H1 (cell line): ENCODE results near the gene SLC6A7. TPM values are rescaled to one million over a fixed set of nuclear protein-coding genes. Genes with fewer than 3 reads are reported as not detected.

ENCODE experiments used
- CTCF ChIA-PET: fragments of 300-600 bp; sonication (Branson Sonifier 250); formaldehyde crosslinking; loops from one replicate; lab custom pipeline; 2021; ENCODE audit not compliant: partially characterized antibody; lab: Charles Lee
- POLR2A ChIA-PET: fragments of 300-600 bp; sonication (Branson Sonifier 250); formaldehyde crosslinking; loops from one replicate; lab custom pipeline; 2021; ENCODE audit warnings: inconsistent platforms; ENCODE audit not compliant: partially characterized antibody; lab: Charles Lee
- DNase-seq, 2 experiments: peaks; one replicate each; pipeline versions ENCODE4 v3.0.0 to v3.0.0-alpha.2; 2010 to 2022; ENCODE audit warnings: low spot score in 2 of 2, low read depth in 1 of 2, mixed read lengths in 1 of 2
- FAIRE-seq: peaks from 2 replicates; lab custom pipeline; 2011; peaks lifted over from hg19 to GRCh38; lab: Jason Lieb, UNC
- H2AFZ ChIP-seq: 2 replicates; pipeline ENCODE4 v1.8.1; 2012; ENCODE audit warnings: low read length, inconsistent platforms
- H2AK5ac ChIP-seq: 2 replicates; pipeline ENCODE4 v1.6.1; 2013; ENCODE audit warnings: low read depth, low read length
- H2BK120ac ChIP-seq: replicated peaks from 2 replicates; pipeline ENCODE3; 2013; ENCODE audit warnings: low read depth, low read length, inconsistent platforms
- H2BK12ac ChIP-seq: 2 replicates; pipeline ENCODE4 v1.6.1; 2013; ENCODE audit warnings: low read depth, low read length
- H2BK15ac ChIP-seq: 2 replicates; pipeline ENCODE4 v1.6.1; 2013; ENCODE audit warnings: low read length
- H2BK20ac ChIP-seq: 2 replicates; pipeline ENCODE4 v1.6.1; 2013; ENCODE audit warnings: low read length
- H2BK5ac ChIP-seq: 2 replicates; pipeline ENCODE4 v1.6.1; 2013; ENCODE audit warnings: low read depth, low read length
- H3K14ac ChIP-seq: 2 replicates; pipeline ENCODE4 v1.6.1; 2013; ENCODE audit warnings: inconsistent platforms; ENCODE audit not compliant: insufficient read length
- H3K18ac ChIP-seq: 2 replicates; pipeline ENCODE4 v1.6.1; 2013; ENCODE audit warnings: low read length; ENCODE audit errors: extremely low read depth
- H3K23ac ChIP-seq: 2 replicates; pipeline ENCODE4 v1.6.1; 2013; ENCODE audit warnings: inconsistent platforms; ENCODE audit not compliant: insufficient read length
- H3K23me2 ChIP-seq: 2 replicates; pipeline ENCODE4 v1.6.1; 2013; ENCODE audit warnings: low read depth, low read length
- H3K27ac ChIP-seq: 2 replicates; pipeline ENCODE4 v1.6.1; 2011; ENCODE audit warnings: low read depth, low read length, inconsistent platforms
- H3K27me3 ChIP-seq, 4 experiments: replicated peaks in 1 of 4; 1 replicate in 1 of 4; 2 replicates in 3 of 4; pipeline versions ENCODE4 v1.6.1 to v1.8.1; 2011 to 2013; ENCODE audit warnings: low read length in 3 of 4, mild to moderate bottlenecking in 3 of 4, inconsistent platforms in 2 of 4, mixed read lengths in 2 of 4, moderate library complexity in 1 of 4; ENCODE audit not compliant: control insufficient read depth in 3 of 4, insufficient read depth in 3 of 4; ENCODE audit errors: extremely low read depth in 1 of 4
- H3K36me3 ChIP-seq, 4 experiments: 2 replicates each; pipeline versions ENCODE4 v1.6.1 to v1.8.1; 2011 to 2013; ENCODE audit warnings: mild to moderate bottlenecking in 4 of 4, low read length in 3 of 4, moderate library complexity in 2 of 4, control low read depth in 1 of 4, inconsistent platforms in 1 of 4; ENCODE audit not compliant: insufficient read depth in 4 of 4, control insufficient read depth in 2 of 4
- H3K4ac ChIP-seq: replicated peaks from 2 replicates; pipeline ENCODE3; 2013; ENCODE audit warnings: low read length, low read depth, mixed read lengths, inconsistent platforms; ENCODE audit not compliant: insufficient read length
- H3K4me1 ChIP-seq, 4 experiments: replicated peaks in 1 of 4; 1 replicate in 1 of 4; 2 replicates in 3 of 4; pipeline versions ENCODE4 v1.6.1 to v1.8.1; 2011 to 2013; ENCODE audit warnings: low read length in 3 of 4, inconsistent platforms in 2 of 4, mixed read lengths in 1 of 4; ENCODE audit not compliant: insufficient read depth in 4 of 4, control insufficient read depth in 3 of 4
- H3K4me2 ChIP-seq, 2 experiments: 2 replicates each; pipeline versions ENCODE4 v1.6.1 to v1.8.1; 2011 to 2013; ENCODE audit warnings: low read depth in 2 of 2, low read length in 2 of 2, control low read depth in 1 of 2, inconsistent platforms in 1 of 2, mild to moderate bottlenecking in 1 of 2; ENCODE audit not compliant: insufficient read depth in 1 of 2
- H3K4me3 ChIP-seq, 4 experiments: fragments of 200-600, 300-600 bp in 1 of 4; sonication (generic), shearing (Covaris generic), sonication (Bioruptor Twin) in 1 of 4; 2 replicates each; pipeline versions ENCODE4 v1.5.1 to v1.8.1; 2011 to 2016; ENCODE audit warnings: low read length in 4 of 4, low read depth in 3 of 4, control low read depth in 2 of 4, inconsistent platforms in 2 of 4, mild to moderate bottlenecking in 2 of 4, mixed read lengths in 1 of 4, moderate library complexity in 1 of 4; ENCODE audit not compliant: insufficient read depth in 2 of 4; ENCODE audit errors: extremely low read depth in 1 of 4
- H3K56ac ChIP-seq: replicated peaks from 2 replicates; pipeline ENCODE3; 2013; ENCODE audit warnings: low read depth, mild to moderate bottlenecking, mixed read lengths, low read length, inconsistent platforms; ENCODE audit not compliant: insufficient read length
- H3K79me1 ChIP-seq: 2 replicates; pipeline ENCODE4 v1.6.1; 2013; ENCODE audit warnings: low read depth, low read length, control low read depth
- H3K79me2 ChIP-seq, 2 experiments: 2 replicates each; pipeline versions ENCODE4 v1.6.1 to v1.8.1; 2012 to 2013; ENCODE audit warnings: low read length in 2 of 2, mild to moderate bottlenecking in 2 of 2, inconsistent platforms in 1 of 2; ENCODE audit not compliant: insufficient read depth in 2 of 2, control insufficient read depth in 1 of 2
- H3K9ac ChIP-seq, 4 experiments: replicated peaks in 1 of 4; 1 replicate in 1 of 4; 2 replicates in 3 of 4; pipeline versions ENCODE4 v1.6.1 to v1.8.1; 2011 to 2013; ENCODE audit warnings: low read depth in 3 of 4, low read length in 3 of 4, control low read depth in 2 of 4, mild to moderate bottlenecking in 2 of 4, moderate library complexity in 2 of 4, inconsistent platforms in 1 of 4; ENCODE audit errors: extremely low read depth in 1 of 4
- H3K9me3 ChIP-seq, 2 experiments: 2 replicates each; pipeline versions ENCODE4 v1.6.1 to v1.8.1; 2012 to 2013; ENCODE audit warnings: mild to moderate bottlenecking in 2 of 2, moderate library complexity in 2 of 2, control low read depth in 1 of 2, inconsistent platforms in 1 of 2, low read depth in 1 of 2, low read length in 1 of 2, mixed read lengths in 1 of 2; ENCODE audit not compliant: insufficient read depth in 2 of 2
- H4K20me1 ChIP-seq, 2 experiments: replicated peaks in 1 of 2; 2 replicates each; pipeline versions ENCODE3 to v1.8.1; 2011 to 2013; ENCODE audit warnings: inconsistent platforms in 2 of 2, low read length in 2 of 2, mild to moderate bottlenecking in 1 of 2; ENCODE audit not compliant: insufficient read depth in 2 of 2, control insufficient read depth in 1 of 2
- H4K5ac ChIP-seq: 2 replicates; pipeline ENCODE4 v1.6.1; 2013; ENCODE audit warnings: low read length, low read depth, mixed read lengths, inconsistent platforms; ENCODE audit not compliant: insufficient read length
- H4K8ac ChIP-seq: 2 replicates; pipeline ENCODE4 v1.8.0; 2013; ENCODE audit warnings: mild to moderate bottlenecking, moderate library complexity, low read length, inconsistent platforms; ENCODE audit not compliant: insufficient read depth; ENCODE audit errors: extremely low read depth
- H4K91ac ChIP-seq: replicated peaks from 2 replicates; pipeline ENCODE3; 2013; ENCODE audit warnings: low read length, mixed read lengths, inconsistent platforms; ENCODE audit not compliant: insufficient read length
- CBX5 ChIP-seq: fragments of 300-800, 300-1000 bp; sonication (generic); IDR thresholded peaks from 2 replicates; pipeline ENCODE4 v1.7.1; 2016; ENCODE audit warnings: antibody characterized with exemption, low read length, low read depth
- CEBPB ChIP-seq: IDR thresholded peaks from 2 replicates; pipeline ENCODE4 v1.6.1; 2012; ENCODE audit warnings: low read depth, low read length
- CHD2 ChIP-seq: IDR thresholded peaks from 2 replicates; pipeline ENCODE4 v1.6.1; 2012; ENCODE audit warnings: low read length, improper control_type of control experiment
- EGR1 ChIP-seq: IDR thresholded peaks from 2 replicates; pipeline ENCODE4 v1.6.1; 2011; ENCODE audit warnings: low read depth, low read length, borderline replicate concordance
- GTF2F1 ChIP-seq: IDR thresholded peaks from 2 replicates; pipeline ENCODE4 v1.6.1; 2012; ENCODE audit warnings: low read depth, low read length, improper control_type of control experiment, borderline replicate concordance
- POLR2AphosphoS5 ChIP-seq: IDR thresholded peaks from 2 replicates; pipeline ENCODE4 v1.6.1; 2011; ENCODE audit warnings: low read depth, low read length
- RNF2 ChIP-seq: fragments of 200-900, 300-1000 bp; sonication (generic); IDR thresholded peaks from 2 replicates; pipeline ENCODE4 v1.7.1; 2016; ENCODE audit warnings: borderline replicate concordance, low read depth, mild to moderate bottlenecking, antibody characterized with exemption, low read length; ENCODE audit not compliant: poor library complexity, severe bottlenecking; ENCODE audit errors: missing control alignments
- SIN3A ChIP-seq, 2 experiments: IDR thresholded peaks in 1 of 2; conservative IDR thresholded peaks in 1 of 2; 2 replicates each; pipeline ENCODE4 v1.6.1; 2011 to 2012; ENCODE audit warnings: low read length in 2 of 2, improper control_type of control experiment in 1 of 2, low read depth in 1 of 2, mild to moderate bottlenecking in 1 of 2
- SIX5 ChIP-seq: IDR thresholded peaks from 2 replicates; pipeline ENCODE4 v1.6.1; 2011; ENCODE audit warnings: mild to moderate bottlenecking, low read depth, low read length
- SP1 ChIP-seq: IDR thresholded peaks from 2 replicates; pipeline ENCODE4 v1.6.1; 2011; ENCODE audit warnings: low read depth, low read length
- SRF ChIP-seq: IDR thresholded peaks from 2 replicates; pipeline ENCODE4 v1.6.1; 2011; ENCODE audit warnings: mild to moderate bottlenecking, low read depth, low read length, moderate library complexity
- ZNF274 ChIP-seq: IDR thresholded peaks from 2 replicates; pipeline ENCODE4 v1.7.0; 2012; ENCODE audit warnings: low read length, borderline replicate concordance; ENCODE audit errors: extremely low read depth
- WGBS, 2 experiments: shearing (Covaris generic) in 1 of 2; methylation state at CpG; one replicate each; pipeline versions ENCODE4 v1.1.6 to v1.1.7; 2013 to 2015; ENCODE audit warnings: low lambda C conversion rate in 2 of 2, mixed read lengths in 2 of 2, inconsistent platforms in 1 of 2, low coverage in 1 of 2, missing lambda C conversion rate in 1 of 2; ENCODE audit not compliant: insufficient replicate concordance in 2 of 2, insufficient coverage in 1 of 2, insufficient read length in 1 of 2; ENCODE audit errors: extremely low coverage in 1 of 2, missing lambda C conversion rate in 1 of 2; 5-methylcytosine and 5-hydroxymethylcytosine counted together
- polyA plus RNA-seq, 7 experiments: library from polyadenylated mRNA; depleted of rRNA in 3 of 7; stranded (reverse) in 5 of 7; unstranded in 2 of 7; fragments of >200 nt in 5 of 7; fragments of 200-250 nt in 2 of 7; gene quantifications; 1 replicate in 5 of 7; 2 replicates in 1 of 7; 4 replicates in 1 of 7; pipeline versions ENCODE4 v1.2.1 to v1.2.3, GENCODE V29; 2011 to 2013; ENCODE audit warnings: missing spikeins in 2 of 7, mixed read lengths in 2 of 7
- total RNA-seq: library from RNA; stranded (reverse); fragmentation: NEBNext Ultra II Directional; extraction: Animal tissue kit (Norgen Biotek cat#: 25700); gene quantifications from 2 replicates; pipeline ENCODE4 v1.2.1, GENCODE V29; 2021

Gene SLC6A7
- total and polyA plus RNA-seq, 2 of the 8 experiments (the other 6 are each of a cell fraction or from before 2014, with no cell fraction given), result 0.07 to 0.12 TPM

DNA sequence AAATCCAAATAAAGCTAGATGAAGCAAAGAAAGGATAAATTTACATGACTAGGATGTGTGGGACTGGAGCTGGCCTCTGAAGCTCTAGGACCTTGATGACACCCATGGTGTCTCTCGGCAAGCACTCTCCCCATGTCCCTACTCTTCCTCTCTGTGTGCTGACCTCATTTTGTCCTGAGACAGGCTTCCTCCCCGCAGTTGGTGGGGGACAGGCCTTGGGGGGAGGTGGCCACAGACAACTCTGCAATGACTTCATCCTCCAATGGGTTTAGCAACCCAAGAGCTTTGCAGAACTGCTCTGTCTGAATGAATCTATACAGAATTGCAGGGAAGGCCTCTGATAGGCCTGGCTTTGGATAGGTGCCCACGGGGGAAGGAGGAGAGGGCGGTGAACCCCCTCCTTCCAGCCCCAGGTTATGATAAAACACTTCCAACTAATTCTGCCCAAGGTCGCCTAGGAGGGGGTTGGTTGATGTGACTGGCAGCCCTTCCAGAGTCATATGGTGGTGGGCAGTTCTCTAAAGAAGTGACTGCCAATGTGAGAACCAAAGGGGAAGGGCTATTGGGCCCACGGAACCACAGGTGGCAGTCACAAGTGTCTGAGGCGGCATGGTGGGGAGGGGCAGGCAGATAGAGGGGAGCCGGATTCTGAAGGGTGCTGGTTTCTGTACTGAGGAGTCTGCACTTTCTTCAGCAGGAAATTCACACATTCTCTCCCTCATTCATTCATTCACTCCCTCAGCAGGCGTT lies 6.0 kb downstream of the SLC6A7 start:
- no peak overlapping the region for H4K5ac ChIP-seq
- no peak overlapping the region for H4K91ac ChIP-seq
- H3K14ac ChIP-seq, result no peak overlapping the region
- H3K56ac ChIP-seq, result no peak overlapping the region
- H3K4me2 ChIP-seq, result no peak overlapping the region
- DNase-seq (no peak), FAIRE-seq (no peak)
- no peak overlapping the region for H3K18ac ChIP-seq
- H2BK15ac ChIP-seq, result no peak overlapping the region
- no peak overlapping the region for H3K23ac ChIP-seq
- no peak overlapping the region for H2AK5ac ChIP-seq
- H2AFZ ChIP-seq, result no peak overlapping the region
- H3K9me3 ChIP-seq, result no peaks in the 10 kb centered on the region
- no peak overlapping the region for H3K4me3 ChIP-seq
- CTCF ChIA-PET, result interaction anchor here (0.6 to 23.7 kb wide), 7 partner anchors 18 to 77 kb away, joined by 3 to 302 read pairs (median 4); no protein-coding TSS in a partner anchor
- no peaks in the 10 kb centered on the region for H3K36me3 ChIP-seq
- H2BK120ac ChIP-seq, result no peak overlapping the region
- no peaks in the 10 kb centered on the region for H3K79me2 ChIP-seq
- H4K20me1 ChIP-seq, result no peaks in the 10 kb centered on the region
- no peak overlapping the region for H3K4ac ChIP-seq
- H2BK5ac ChIP-seq, result no peak overlapping the region
- no peaks in the 10 kb centered on the region for H3K79me1 ChIP-seq
- no peak overlapping the region for H3K9ac ChIP-seq
- H4K8ac ChIP-seq, result no peak overlapping the region
- H3K27ac ChIP-seq, result no peak overlapping the region
- no peak overlapping the region for H2BK12ac ChIP-seq
- no peak overlapping the region for H2BK20ac ChIP-seq
- H3K23me2 ChIP-seq, result no peaks in the 10 kb centered on the region; the same call in 1 of the 2 replicates
- POLR2A ChIA-PET, result interaction anchor here (1.0 kb wide), 1 partner anchor 15 kb away, joined by 3 read pairs; no protein-coding TSS in a partner anchor
- 83% methylated on average over 9 of the region's 9 CpGs; no CpG with 5 or more reads in 1 of the 2 experiments for WGBS, 2 experiments
- H3K27me3 ChIP-seq, result peaks cover under 1 to 19% (median 16%) of the 10 kb centered on the region in 4 experiments
- peaks cover 0 to 2% (median 0%) of the 10 kb centered on the region in 4 experiments; a peak in 1 of 7 replicates for H3K4me1 ChIP-seq
- TF ChIP-seq SRF (no peak), CEBPB (no peak), CBX5 (no peak), SP1 (no peak), EGR1 (no peak), POLR2AphosphoS5 (no peak), CHD2 (no peak), ZNF274 (no peak), RNF2 (no peak), GTF2F1 (no peak), SIX5 (no peak), SIN3A (conservative IDR thresholded peaks at IDR 0.05 in 1 of 2, IDR thresholded peaks at IDR 0.05 in 1 of 2; ENCODE audit: low read depth in 1 of 2, low read length in 2 of 2) (no peak)
